PC-9 (cell line): ENCODE data around the gene MYO1B. TPM values are rescaled to one million over a fixed set of nuclear protein-coding genes. Genes with fewer than 3 reads are reported as not detected.

ENCODE experiments used
- BruUV-seq: library from RNA; stranded (reverse); fragments of 400-500 nt; replicated peaks from 2 replicates; lab custom pipeline; 2021; lab: Mats Ljungman, UMichigan
- CTCF ChIA-PET: fragments of 300-600 bp; sonication (Branson Sonifier 250); formaldehyde crosslinking; loops from one replicate; lab custom pipeline; 2022; ENCODE audit warnings: antibody characterized with exemption; lab: Charles Lee
- POLR2A ChIA-PET: fragments of 300-600 bp; sonication (Branson Sonifier 250); formaldehyde crosslinking; loops from one replicate; lab custom pipeline; 2022; ENCODE audit warnings: antibody characterized with exemption; ENCODE audit not compliant: unreplicated experiment; lab: Charles Lee
- DNase-seq, 2 experiments: peaks; one replicate each; pipeline versions ENCODE4 v3.0.0 to v3.0.0-alpha.2; 2015 to 2022; ENCODE audit warnings: mixed read lengths in 1 of 2
- H2AFZ ChIP-seq: fragments of 200-600 bp; sonication (generic); 2 replicates; pipeline ENCODE4 v1.8.1; 2017; ENCODE audit warnings: antibody characterized with exemption
- H3F3A ChIP-seq: fragments of 200-600 bp; sonication (generic); 2 replicates; pipeline ENCODE4 v1.8.1; 2017; ENCODE audit warnings: antibody characterized with exemption, mild to moderate bottlenecking, low read depth; ENCODE audit not compliant: insufficient read depth
- H3K27ac ChIP-seq: fragments of 200-600 bp; sonication (generic); 2 replicates; pipeline ENCODE4 v1.6.1; 2016; ENCODE audit warnings: mixed run types
- H3K27me3 ChIP-seq: fragments of 200-600 bp; sonication (generic); 2 replicates; pipeline ENCODE4 v1.6.1; 2016; ENCODE audit warnings: low read depth, mixed run types; ENCODE audit not compliant: insufficient read depth
- H3K36me3 ChIP-seq: fragments of 200-600 bp; sonication (generic); 2 replicates; pipeline ENCODE4 v1.6.1; 2016; ENCODE audit warnings: low read depth, mixed run types
- H3K4me1 ChIP-seq: fragments of 200-600 bp; sonication (generic); replicated peaks from 2 replicates; pipeline ENCODE4 v1.6.1; 2016; ENCODE audit warnings: mixed run types; ENCODE audit not compliant: insufficient read depth
- H3K4me2 ChIP-seq: fragments of 200-600 bp; sonication (generic); 2 replicates; pipeline ENCODE4 v1.6.1; 2017; ENCODE audit warnings: mixed run types
- H3K4me3 ChIP-seq: fragments of 200-600 bp; sonication (generic); 2 replicates; pipeline ENCODE4 v1.6.1; 2016; ENCODE audit warnings: mixed run types
- H3K79me2 ChIP-seq: fragments of 200-600 bp; sonication (generic); 2 replicates; pipeline ENCODE4 v1.6.1; 2017; ENCODE audit warnings: low read depth, mixed run types
- H3K9me2 ChIP-seq: fragments of 200-600 bp; sonication (generic); 2 replicates; pipeline ENCODE4 v1.8.1; 2017; ENCODE audit warnings: mild to moderate bottlenecking; ENCODE audit not compliant: insufficient read depth
- H3K9me3 ChIP-seq: fragments of 200-600 bp; sonication (generic); 2 replicates; pipeline ENCODE4 v1.8.1; 2016; ENCODE audit warnings: low read depth; ENCODE audit not compliant: insufficient read depth
- H4K20me1 ChIP-seq: fragments of 200-600 bp; sonication (generic); 2 replicates; pipeline ENCODE4 v1.8.1; 2017; ENCODE audit not compliant: insufficient read depth
- CTCF ChIP-seq: fragments of 200-600 bp; sonication (generic); conservative IDR thresholded peaks from 2 replicates; pipeline ENCODE4 v1.6.1; 2017; ENCODE audit warnings: mixed run types, antibody characterized with exemption, mild to moderate bottlenecking, moderate library complexity
- EZH2 ChIP-seq: fragments of 200-600 bp; sonication (generic); IDR thresholded peaks from 2 replicates; pipeline ENCODE4 v1.8.0; 2017; ENCODE audit warnings: antibody characterized with exemption, low read depth
- intact Hi-C: fragments of 100-400 bp; cut with micrococcal nuclease; formaldehyde crosslinking; loops from one replicate; pipeline ENCODE4 v1.10.0; 2022; ENCODE audit not compliant: unreplicated experiment
- total RNA-seq: library from RNA; stranded (reverse); gene quantifications from 2 replicates; pipeline ENCODE4 v1.2.3, GENCODE V29; 2021

The MYO1B gene
- total RNA-seq, 1 experiment from 2014 or later: 55.0 TPM

- H3K9me2 ChIP-seq: no peaks in the 10 kb centered on the region
- H3K79me2 ChIP-seq: no peaks in the 10 kb centered on the region
- no peak overlapping the region for H3K27ac ChIP-seq
- H3K4me1 ChIP-seq: peaks cover 17% of the 10 kb centered on the region
- H3K4me2 ChIP-seq: no peak overlapping the region
- DNase-seq: no peak
- no peaks in the 10 kb centered on the region for H3K27me3 ChIP-seq
- intact Hi-C loops: no loop called here
- peaks cover 9% of the 10 kb centered on the region; the same call in 1 of the 2 replicates for H3F3A ChIP-seq
- ChIA-PET CTCF (no interaction called here), POLR2A (no interaction called here)
- H3K4me3 ChIP-seq: no peak overlapping the region
- no peaks in the 10 kb centered on the region for H4K20me1 ChIP-seq
- no peaks in the 10 kb centered on the region for H3K36me3 ChIP-seq
- TF ChIP-seq EZH2 (no peak), CTCF (no peak)
- no peaks in the 10 kb centered on the region for H3K9me3 ChIP-seq
- no TSS peak for BruUV-seq
- H2AFZ ChIP-seq: no peak overlapping the region
Observed at GRCh38 chr2:191374366-191374765, 129.2 kb downstream of the MYO1B start.

GRCh38 chr2:191374939-191375338 lies 129.7 kb downstream of the MYO1B start:
- BruUV-seq: no TSS peak
- H3K9me2 ChIP-seq: no peaks in the 10 kb centered on the region
- no peaks in the 10 kb centered on the region for H3K9me3 ChIP-seq
- H3K4me3 ChIP-seq: no peak overlapping the region
- peaks cover 17% of the 10 kb centered on the region for H3K4me1 ChIP-seq
- DNase-seq: no peak
- no peak overlapping the region for H3K4me2 ChIP-seq
- POLR2A ChIA-PET: no interaction called here
- TF ChIP-seq EZH2: no peak
- no peak for TF ChIP-seq CTCF
- intact Hi-C loops: no loop called here
- peaks cover 9% of the 10 kb centered on the region; the same call in 1 of the 2 replicates for H3F3A ChIP-seq
- no peak overlapping the region for H2AFZ ChIP-seq
- CTCF ChIA-PET: no interaction called here
- H4K20me1 ChIP-seq: no peaks in the 10 kb centered on the region
- H3K27ac ChIP-seq: no peak overlapping the region
- no peaks in the 10 kb centered on the region for H3K27me3 ChIP-seq
- no peaks in the 10 kb centered on the region for H3K36me3 ChIP-seq
- H3K79me2 ChIP-seq: no peaks in the 10 kb centered on the region

GRCh38 chr2:191376981-191377629 lies 131.9 kb downstream of the MYO1B start:
- CTCF ChIA-PET: interaction anchor here (0.5 kb wide), 1 partner anchor 17 kb away, joined by 3 read pairs; no protein-coding TSS in a partner anchor
- H3K36me3 ChIP-seq: no peaks in the 10 kb centered on the region

More at GRCh38 chr2:191376981-191377629, 131.9 kb downstream of the MYO1B start:
- peaks cover 9% of the 10 kb centered on the region for H3F3A ChIP-seq
- POLR2A ChIA-PET: no interaction called here
- no peak overlapping the region for H3K4me2 ChIP-seq
- H3K27ac ChIP-seq: peak overlapping the region; percentile 65
- H3K27me3 ChIP-seq: no peaks in the 10 kb centered on the region
- no peak overlapping the region for H2AFZ ChIP-seq
- BruUV-seq: no TSS peak
- H3K9me2 ChIP-seq: no peaks in the 10 kb centered on the region
- DNase-seq: peak; percentile 48 to 79
- TF ChIP-seq EZH2: no peak
- TF ChIP-seq CTCF: no peak
- H3K9me3 ChIP-seq: no peaks in the 10 kb centered on the region
- no peaks in the 10 kb centered on the region for H3K79me2 ChIP-seq
- H3K4me1 ChIP-seq: peaks cover 19% of the 10 kb centered on the region
- H4K20me1 ChIP-seq: no peaks in the 10 kb centered on the region
- no peak overlapping the region for H3K4me3 ChIP-seq
- intact Hi-C loops: no loop called here
